HG03520 (cell line): ENCODE data around the gene TECPR1.

Experiments
- ATAC-seq: cut with Tn5 transposase; IDR thresholded peaks from one replicate; pipeline ENCODE4 v1.9.1; 2021; ENCODE audit warnings: mild to moderate bottlenecking, moderate library complexity; ENCODE audit not compliant: unreplicated experiment

Gene TECPR1

DNA sequence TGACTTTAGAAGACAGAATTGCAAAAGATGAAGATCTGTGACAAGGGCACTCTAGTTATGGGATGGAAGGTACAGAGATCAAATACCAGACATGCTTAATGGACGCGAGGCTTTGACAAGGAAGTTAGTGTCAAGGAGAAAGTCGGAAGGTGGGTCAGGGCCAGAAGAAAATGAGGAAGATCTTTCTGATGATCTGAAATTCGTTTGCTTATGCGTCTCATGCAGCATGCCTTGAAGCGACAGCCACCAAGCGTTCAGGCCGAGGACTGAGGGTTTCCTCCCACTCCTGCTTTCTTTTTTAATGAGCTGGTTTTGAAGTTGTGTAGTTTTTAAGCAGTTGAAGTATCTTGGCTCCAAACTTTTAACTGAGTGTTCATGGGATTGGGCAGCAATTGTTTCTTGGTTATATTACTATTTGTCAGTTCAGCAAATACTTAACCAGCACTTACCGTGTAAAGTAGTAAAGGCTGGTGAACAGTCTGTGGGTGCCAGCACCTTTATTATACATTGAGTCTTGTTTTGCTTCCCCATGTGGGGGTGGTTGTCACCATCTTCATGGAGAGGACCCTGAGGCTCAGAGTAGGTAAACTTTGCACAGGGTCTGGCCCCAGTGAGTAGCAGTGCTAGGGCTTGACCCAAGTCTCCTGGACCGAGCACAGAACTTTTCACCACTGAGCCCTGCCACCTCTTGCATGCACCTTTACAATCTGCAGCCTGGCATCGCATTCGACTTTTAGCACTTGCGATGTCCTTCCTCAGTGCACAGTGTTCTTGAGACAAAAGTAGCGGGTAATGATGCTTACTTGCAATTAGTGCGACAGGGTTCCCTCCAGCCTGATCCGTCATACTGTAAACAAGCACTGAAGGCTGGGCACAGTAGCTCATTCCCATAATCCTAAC, 55.1 kb downstream of the TECPR1 start:
- ATAC-seq: no peak

DNA sequence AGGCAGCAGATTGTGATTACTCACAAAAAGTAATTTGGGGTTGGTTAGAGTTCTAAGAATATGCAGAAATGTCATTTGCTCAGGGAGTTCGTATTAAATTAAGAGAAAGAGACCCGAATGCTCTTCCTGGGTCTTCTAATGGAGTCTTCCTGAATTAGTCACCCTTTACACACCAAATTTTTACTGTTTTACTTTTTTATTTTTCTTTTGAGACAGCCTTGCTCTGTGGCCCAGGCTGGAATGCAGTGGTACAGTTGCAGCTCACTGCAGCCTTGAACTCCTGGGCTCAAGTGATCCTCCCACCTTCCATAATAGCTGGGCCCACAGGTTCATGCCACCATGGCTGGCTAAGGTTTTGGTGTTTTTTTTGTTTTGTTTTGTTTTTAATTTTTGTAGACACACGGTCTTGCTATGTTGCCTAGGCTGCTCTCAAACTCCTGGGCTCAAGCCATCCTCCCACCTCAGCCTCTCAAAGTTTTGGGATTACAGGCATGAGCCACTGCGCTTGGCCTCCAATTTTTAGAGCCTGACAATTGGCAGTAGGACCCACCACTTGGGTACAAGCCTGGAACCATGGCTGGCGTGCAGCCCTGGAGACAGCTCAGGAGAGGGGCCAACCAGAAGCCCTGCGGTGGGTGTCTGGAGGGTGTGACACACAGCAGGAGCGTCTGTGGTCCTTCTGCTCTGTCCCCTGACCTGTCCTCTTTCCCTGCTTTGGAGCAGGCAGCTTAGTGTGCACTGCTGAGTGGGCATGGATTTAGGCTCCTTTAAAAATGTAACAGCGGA, 57.2 kb downstream of the TECPR1 start:
- ATAC-seq: no peak

DNA sequence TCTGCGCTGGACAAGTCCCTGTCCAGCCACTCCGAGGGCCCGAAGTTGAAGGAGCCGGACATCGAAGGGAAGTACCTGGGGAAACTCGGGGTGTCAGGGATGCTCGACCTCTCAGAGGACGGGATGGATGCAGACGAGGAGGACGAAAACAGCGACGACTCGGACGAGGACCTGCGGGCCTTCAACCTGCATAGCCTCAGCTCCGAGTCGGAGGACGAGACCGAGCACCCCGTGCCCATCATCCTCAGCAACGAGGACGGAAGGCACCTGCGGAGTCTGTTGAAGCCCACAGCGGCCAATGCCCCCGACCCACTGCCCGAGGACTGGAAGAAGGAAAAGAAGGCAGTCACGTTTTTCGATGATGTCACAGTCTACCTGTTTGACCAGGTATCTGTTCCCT, 57.8 kb downstream of the TECPR1 start:
- no peak for ATAC-seq

DNA sequence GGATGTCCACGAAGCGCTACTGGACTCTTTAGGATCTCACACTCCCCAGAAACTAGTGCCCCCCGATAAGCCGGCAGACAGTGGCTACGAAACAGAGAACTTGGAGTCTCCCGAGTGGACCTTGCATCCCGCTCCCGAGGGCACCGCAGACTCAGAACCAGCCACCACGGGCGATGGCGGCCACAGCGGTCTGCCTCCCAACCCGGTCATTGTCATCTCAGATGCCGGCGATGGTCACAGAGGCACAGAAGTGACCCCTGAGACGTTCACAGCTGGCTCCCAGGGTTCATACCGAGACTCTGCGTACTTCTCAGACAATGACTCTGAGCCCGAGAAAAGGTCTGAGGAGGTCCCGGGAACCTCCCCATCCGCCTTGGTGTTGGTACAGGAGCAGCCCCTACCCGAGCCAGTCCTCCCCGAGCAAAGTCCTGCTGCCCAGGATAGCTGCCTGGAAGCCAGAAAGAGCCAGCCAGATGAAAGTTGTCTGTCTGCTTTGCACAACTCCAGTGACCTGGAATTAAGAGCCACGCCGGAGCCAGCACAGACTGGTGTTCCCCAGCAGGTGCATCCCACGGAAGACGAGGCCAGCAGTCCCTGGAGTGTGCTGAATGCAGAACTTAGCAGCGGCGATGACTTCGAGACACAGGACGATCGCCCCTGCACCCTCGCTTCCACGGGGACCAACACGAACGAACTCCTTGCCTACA, 58.4 kb downstream of the TECPR1 start:
- ATAC-seq: no peak

DNA sequence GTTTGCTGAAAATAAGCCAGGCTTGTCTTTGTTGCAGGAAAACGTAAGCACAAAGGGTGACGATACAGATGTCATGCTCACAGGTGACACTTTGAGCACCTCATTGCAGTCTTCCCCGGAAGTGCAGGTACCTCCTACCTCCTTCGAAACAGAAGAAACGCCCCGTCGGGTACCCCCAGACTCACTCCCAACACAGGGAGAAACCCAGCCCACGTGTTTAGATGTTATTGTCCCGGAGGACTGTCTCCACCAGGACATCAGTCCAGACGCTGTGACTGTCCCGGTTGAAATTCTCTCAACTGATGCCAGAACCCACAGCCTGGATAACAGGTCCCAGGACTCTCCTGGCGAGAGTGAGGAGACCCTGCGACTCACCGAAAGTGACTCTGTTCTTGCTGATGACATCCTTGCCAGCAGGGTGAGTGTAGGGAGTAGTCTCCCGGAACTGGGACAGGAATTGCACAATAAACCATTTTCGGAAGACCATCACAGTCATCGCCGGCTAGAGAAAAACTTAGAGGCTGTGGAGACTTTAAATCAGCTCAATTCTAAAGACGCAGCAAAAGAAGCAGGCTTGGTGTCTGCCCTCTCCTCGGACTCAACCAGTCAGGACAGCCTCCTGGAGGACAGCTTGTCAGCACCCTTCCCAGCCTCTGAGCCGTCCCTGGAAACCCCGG, 59.1 kb downstream of the TECPR1 start:
- no peak for ATAC-seq

DNA sequence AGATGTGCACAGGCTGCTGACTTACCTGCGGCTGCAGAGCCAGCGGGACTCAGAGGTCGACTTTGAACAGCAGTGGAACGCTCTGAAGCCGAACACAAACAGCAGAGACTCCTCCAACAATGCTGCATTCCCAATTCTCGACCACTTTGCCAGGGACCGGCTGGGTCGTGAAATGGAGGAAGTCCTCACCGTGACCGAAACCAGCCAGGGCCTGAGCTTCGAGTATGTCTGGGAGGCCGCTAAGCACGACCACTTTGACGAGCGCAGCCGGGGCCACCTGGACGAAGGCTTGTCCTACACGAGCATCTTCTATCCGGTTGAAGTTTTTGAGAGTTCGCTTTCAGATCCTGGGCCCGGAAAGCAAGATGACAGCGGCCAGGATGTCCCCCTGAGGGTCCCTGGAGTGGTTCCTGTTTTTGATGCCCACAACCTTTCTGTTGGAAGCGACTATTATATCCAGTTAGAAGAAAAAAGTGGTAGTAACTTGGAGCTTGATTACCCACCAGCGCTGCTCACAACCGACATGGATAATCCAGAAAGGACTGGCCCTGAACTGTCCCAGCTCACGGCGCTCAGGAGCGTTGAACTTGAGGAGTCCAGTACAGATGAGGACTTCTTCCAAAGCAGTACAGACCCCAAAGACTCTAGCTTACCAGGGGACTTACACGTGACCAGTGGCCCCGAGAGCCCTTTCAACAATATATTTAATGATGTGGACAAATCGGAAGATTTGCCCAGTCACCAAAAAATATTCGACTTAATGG, 60.2 kb downstream of the TECPR1 start:
- no peak for ATAC-seq

DNA sequence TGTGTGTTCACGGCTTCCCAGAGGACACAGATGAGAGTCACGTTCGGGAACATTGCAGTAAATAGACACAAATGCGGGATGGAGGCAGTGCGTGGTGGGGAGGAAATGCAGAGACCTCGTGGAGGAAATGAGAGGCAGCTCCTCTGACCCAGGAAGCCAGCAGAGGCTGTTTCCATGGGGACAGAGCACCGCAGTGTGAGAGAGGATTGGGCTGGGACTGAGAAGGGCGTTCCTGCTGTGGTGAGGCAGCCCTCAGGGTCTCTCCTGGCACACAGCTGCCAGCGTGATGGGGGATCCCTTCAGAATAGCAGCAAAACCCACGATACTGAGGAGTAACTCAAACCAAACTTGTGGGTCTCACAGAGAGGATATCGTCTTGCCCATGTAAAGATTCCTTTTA, 62.5 kb downstream of the TECPR1 start:
- ATAC-seq: no peak

DNA sequence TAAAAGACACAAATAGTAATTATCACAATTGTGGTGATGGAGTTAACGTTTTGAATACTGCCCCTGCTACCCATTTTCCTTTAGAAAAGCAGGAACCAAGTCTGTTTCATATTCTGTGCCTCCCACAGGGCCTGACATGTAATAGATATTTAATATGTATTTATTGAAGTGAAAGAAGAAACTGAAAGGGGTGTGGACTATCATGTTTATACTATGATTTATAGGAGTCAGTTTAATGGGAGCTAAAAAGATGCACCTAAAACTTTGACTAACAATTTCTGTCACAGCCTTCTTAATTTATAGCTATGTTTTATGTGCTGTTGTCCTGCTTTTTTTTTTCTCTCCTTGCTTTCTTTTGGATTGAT, 64.9 kb downstream of the TECPR1 start:
- ATAC-seq: no peak

DNA sequence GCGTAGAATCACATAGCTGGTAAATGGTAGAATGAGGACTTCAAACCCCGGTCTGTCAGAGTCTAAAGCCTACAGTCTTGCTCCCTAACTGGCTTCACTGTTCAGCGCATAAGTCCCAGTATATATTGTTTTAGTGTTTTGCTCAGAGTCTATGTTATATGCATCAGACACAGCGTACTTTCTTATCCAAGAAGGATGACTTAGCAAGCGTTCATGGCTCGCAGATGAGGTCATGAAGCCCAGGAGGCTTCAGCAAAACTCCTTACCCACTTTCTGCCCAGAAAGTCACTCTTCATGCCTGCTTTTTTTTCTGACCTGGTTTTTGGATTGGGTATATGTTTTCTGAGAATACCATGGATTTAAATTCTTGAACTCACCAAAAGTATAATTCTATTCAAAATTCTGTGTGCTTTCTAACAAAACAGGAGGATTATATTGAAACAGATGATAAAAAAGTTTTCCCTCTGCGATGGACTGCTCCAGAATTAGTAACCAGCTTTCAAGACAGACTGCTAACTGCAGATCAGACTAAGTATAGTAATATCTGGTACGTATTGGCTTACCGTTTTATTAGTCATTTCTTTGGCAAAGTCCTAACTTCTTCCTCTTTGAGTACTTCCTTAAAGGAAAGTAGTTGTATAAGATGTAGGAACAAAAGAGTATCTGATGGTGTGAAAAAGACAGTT, 65.4 kb downstream of the TECPR1 start:
- no peak for ATAC-seq

DNA sequence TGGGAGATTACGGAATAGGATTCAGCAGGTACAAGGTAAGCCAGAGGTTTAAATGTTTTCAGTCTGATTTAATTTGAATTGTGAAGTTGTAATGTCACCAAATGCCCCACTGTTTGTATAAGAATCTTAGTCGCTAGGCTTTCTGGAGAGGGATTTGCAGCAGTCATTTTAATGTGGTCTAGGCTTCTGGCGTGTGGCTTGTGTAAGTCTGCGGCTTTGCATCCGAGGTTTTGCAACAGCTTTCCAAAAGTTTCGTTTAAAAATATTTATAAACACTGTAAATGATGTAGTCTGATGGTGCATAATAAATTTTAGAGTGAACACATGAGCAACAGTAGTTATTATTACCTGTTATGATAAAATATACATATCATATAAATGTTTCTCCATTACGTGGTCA, 66.9 kb downstream of the TECPR1 start:
- no peak for ATAC-seq

DNA sequence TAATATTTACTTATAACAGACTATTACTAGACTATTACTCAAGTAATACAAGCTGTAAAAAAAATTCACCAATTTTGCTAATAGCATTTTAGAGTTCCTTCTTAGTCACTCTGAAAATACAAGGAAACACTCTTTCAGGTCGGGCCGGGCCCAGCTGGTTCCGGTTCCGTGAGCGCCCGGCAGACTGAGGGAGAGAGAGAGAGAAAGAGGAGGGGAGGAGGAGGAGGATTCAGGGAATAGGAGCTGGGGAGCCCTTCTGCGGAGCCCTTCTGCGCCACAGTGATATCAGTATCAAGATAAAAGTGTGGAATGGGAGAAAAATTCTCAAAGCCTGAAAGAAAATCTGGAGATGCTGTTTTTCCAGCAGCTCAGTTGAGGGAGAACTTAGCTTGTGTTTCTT, 71.3 kb downstream of the TECPR1 start:
- ATAC-seq: no peak

DNA sequence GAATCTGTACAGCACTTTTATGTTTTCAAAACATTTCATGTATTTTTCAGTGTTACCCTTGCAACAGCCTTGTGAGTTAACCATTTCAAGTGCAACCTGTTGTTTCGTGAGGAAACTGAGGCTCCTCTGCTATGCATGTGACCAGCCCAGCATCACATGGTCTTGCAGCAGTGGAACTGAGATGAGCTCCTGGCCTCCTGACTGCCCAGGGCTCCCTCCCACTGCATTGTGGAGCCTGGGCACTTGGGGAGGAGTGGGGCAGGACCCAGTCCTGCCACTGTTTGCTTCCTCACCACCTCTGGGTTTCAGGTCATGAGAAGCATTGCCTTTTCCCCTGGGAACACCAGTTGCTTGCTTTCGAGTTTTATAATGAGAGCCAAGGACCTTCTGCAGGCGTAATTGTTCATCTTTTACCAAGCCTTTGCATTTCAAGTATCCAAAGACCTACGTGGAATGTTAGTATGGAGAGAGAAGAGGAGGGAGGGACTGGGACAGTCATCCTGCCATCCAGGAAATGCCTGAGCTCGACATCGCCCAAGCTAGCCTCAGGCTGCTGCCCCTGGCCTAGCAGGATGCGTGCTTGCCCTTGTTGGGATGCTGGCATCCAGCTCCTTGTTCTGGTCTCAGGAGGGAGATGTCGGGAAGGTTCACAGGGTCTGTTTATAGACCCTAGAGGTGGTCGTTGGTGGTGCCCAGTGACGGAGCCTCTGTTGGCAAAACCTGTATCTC, 73.1 kb downstream of the TECPR1 start:
- no peak for ATAC-seq

DNA sequence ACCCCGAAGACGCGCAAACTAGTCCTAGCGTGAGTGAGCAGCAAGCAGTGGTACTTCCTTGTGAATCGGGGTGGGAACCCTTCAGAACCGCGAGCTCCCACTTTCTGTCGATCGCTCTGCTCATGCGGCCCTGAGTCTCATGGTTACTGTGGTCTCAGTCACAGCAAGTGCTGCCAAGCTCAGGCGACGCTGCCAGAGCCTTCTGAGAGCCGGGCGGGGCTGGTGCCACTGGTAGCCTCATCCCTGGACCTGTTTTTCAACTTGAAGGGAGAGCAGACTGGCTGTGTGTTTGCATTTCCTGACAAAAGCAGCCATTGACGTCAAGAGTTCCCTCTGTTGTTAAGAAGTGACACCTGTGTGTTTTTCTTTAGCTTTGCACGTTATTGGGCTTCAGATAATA, 73.7 kb downstream of the TECPR1 start:
- no peak for ATAC-seq

DNA sequence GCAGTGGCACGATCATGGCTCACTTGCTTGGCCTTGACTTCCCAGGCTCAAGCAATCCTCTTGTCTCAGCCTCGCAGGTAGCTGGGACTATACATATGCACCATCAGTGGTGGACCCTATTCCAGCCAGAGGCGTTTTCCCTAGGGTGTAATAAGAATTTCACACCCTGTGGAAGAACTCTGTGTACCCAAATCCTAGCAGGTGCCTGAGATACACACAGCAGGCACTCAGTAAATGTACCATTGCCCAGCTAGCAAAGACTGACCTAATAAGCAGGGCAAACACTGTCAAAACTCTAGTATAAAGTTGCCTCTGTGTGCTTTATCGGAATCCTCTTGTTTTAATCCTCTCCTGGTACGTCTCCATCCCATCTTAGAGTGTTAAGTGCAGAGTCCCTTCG, 74.5 kb downstream of the TECPR1 start:
- ATAC-seq: no peak

DNA sequence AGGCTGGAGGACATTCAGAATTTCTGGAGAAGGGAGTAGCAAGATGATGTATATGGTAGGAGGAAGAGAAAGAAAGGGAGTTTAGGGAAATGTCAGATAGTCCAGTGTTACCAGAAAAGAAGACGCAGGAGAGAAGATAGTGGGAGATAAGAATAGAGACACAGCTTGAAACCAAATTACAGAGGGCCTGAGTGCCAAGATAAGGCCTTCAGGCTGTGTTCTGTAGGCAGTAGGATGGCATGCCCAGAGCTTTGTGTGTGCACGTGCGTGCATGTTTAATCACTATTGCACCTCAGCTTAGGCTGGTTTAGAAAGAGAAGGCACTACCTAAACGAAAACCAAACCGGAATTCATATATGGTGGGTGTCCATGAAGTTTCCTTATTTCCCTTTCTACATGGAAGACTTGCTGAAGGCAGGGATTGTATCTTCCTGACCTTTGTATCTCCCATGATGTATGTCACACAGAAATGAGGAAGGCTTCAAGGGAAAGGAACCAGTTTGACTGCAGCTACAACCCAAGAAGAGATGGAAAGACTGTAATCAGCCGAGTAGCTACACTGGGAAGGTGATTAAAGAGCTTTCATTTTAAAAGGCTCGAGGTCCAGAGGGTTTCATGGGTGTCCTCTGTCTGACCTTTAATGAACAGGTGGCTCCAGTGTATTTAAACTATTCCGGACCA, 76.6 kb downstream of the TECPR1 start:
- ATAC-seq: no peak

DNA sequence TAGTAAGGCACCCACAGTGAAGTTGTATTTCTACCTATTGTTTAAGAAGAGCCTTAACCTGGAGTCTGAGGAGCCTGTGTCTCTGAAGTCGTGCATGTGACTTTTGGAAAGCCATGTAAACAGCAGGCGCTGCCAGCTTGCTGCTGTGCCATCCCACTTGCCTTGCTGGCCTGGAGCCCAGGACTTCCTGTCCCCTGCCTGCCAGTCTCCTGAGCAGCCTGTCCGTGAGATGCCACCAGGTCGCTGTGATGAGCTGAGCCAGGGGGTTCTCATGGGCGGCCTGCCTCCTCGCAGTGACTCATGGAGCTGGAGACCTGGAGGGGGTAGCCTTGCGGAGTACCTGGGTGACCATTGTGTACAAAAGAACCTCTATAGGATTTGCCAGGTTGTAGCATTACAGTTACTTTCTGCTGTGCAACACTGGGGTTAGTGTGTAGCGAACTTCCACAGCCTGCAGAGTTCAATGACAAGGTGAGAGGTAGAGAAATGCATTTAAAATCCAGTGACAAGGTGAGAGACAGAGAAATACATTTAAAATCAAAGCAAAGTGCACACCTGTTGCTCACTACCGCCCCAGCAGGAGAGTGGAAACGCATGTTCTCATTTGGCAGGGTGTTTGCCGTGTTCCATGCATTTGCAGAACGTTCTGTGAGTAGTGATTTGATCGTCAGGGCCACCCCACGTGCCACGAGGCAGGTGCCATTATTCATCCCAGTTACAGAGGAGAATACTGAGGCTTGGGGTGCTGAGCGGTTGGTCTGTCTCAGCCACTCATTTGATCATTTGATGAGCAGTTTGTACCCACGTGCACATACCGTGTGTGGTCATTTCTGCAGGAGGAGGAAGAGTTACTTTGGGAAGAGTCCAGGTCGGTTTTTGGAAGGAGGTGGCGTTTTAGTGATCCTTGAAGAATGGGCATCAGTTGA, 77.4 kb downstream of the TECPR1 start:
- no peak for ATAC-seq

DNA sequence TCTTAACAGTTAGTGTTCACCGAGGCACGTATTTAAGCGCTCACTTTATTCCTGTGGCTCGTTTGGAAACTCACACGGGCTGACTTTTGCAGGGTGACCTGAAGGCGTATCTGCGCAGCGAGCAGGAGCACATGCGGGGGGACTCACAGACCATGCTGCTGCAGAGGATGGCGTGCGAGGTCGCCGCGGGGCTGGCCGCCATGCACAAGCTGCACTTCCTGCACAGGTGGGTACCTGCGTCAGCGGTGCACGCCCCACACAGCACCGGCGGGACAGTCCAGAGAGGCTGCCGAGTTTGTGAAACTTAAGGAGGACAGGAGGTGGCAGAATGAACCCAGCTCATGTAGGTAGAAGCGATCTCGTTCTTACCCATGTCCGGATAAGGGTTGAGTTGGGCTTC, 80.6 kb downstream of the TECPR1 start:
- ATAC-seq: no peak
